VCaP (cell line): ENCODE results near the gene GNAO1.

Experiments used
- H3K27ac ChIP-seq: fragments of 450-650 bp; 2 replicates; pipeline ENCODE4 v1.5.1; 2017
- CTCF ChIP-seq: fragments of 450-650 bp; conservative IDR thresholded peaks from 2 replicates; pipeline ENCODE4 v1.5.1; 2017; ENCODE audit warnings: mild to moderate bottlenecking, moderate library complexity

Gene GNAO1

DNA sequence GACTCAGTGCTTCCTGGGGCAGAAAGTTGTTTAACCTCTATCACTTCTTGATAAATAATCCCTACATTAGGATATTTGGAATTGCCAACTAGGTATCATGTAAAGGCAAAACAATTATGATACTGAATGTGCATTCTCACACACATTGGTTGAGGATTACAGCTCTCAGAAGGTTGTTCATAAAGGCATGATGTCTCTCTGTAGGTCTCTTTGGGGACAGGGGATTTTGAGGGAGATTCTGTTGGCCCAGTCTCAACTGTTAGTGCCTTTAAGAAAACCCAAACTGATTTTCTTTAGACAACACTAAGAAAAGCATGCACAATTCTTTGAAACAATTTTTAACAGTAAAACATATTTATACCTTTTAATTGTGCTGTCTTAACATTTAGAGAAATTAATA, 56.5 kb downstream of the GNAO1 start:
- TF ChIP-seq CTCF = no peak
- H3K27ac ChIP-seq = no peak overlapping the region

- H3K27ac ChIP-seq = no peak overlapping the region
- no peak for TF ChIP-seq CTCF
Observed at GRCh38 chr16:56252835-56253234, 61.5 kb downstream of the GNAO1 start.

DNA sequence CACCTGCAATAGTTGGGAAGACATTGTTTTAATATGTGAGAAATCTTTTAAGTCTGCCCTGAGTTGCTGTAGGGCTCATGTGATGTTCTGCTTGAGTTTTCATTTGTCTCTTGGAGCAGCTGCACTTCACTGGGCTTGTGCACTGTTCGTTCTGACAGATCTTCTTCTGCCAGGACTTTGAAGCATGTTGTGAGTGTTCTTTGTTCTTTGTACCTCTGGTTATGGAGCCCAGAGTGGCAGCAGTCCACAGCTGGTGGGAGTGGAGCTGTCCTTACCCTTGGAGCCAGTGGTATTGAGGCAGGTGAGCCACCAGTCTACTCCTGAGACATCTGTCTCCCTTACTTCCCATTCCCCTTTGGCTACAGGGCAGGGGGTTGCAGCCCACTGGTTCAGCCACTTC, 64.6 kb downstream of the GNAO1 start:
- TF ChIP-seq CTCF = no peak

GRCh38 chr16:56257239-56257638, 66.0 kb downstream of the GNAO1 start:
- TF ChIP-seq CTCF = no peak
- H3K27ac ChIP-seq = no peak overlapping the region

More for the DNA sequence above, 64.6 kb downstream of the GNAO1 start:
- no peak overlapping the region for H3K27ac ChIP-seq

DNA sequence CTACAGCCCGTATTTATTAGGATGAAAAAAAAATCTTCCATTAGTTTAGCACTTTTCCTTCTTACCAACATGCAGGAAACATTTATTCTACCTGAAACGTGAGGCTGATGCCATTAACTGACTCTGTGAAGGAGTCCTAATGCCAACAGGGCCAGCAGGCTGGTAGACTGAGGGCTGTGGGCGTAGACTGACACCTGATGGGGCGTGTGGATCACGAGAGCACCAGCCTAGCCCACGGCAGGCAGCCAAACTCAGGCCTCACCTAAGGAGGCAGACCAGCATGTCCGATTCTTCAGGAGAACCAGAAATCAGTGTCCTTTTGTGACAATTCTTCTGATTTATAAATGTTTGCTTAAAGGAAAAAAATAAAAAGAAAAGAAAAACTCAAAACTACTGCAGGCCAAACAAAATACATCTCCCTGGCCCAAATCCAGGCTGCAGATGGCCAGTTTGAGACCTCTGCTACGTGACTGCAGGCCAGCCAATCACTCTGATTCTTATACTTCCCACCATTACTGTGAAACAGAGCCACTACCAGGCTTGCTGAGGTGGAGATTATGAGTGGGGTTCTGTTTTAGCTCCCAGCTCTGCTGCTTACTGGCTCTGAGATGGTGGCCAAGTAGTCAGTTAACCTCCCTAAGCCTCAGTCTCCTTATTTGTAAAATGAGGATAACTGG, 66.5 kb downstream of the GNAO1 start:
- H3K27ac ChIP-seq = no peak overlapping the region
- TF ChIP-seq CTCF = no peak

DNA sequence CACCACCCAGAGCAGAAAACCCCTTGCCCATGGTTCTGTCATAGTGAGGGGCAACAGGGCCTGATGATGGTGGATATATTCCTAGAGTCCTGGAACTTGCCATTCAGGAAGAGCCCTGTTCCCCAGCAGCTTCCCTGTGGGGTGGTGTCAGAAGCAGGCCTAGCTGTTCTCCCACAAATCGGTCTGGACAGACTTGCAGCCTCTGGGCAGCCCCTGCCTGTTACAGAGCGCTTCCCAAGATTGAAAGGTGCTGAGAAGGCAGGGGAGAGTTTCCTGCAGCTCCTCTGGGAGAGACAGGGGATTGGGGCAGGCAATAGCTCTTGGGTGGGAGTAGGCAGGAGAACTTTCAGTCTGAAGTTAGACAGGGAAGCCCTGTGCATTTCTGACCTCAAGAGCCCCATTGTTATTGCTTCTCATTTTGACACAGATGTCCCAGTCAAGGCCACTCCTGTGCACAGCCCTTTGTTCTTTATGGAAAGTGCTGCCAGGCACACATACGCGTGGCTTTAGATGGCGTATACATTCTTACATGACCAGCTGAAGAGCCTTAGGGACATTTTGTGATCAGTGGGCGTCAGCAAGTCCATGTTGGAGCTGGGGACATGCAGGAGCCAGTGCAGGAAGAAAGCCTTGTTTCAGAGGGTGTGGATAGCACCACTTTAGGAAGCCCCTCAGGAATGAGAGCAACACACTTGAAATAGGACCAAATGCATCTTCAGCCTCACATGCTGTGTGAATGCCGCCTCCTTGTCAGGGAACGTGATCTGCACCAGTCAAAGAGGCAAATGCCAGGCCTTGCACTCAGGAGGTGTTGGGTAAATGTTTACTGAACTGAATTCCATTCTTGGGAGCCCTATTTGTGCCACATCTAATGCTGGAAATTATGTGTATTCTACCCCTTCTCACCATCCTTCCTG, 67.5 kb downstream of the GNAO1 start:
- TF ChIP-seq CTCF = no peak
- no peak overlapping the region for H3K27ac ChIP-seq

GRCh38 chr16:56259425-56259779, 68.1 kb downstream of the GNAO1 start:
- no peak overlapping the region for H3K27ac ChIP-seq
- no peak for TF ChIP-seq CTCF
